Stimulated activated CD8-positive, alpha-beta memory T cell treated with anti-CD3 and anti-CD28 coated beads, Interleukin-7, amount 100 ng/mL, for 1 hour (primary cell): ENCODE data around the gene CHRM2.

Experiments
- DNase-seq, 2 donors: peaks; one replicate each; pipeline ENCODE4 v3.0.0-alpha.2; 2020; ENCODE audit warnings: low read depth in 2 of 2

The CHRM2 gene

DNA sequence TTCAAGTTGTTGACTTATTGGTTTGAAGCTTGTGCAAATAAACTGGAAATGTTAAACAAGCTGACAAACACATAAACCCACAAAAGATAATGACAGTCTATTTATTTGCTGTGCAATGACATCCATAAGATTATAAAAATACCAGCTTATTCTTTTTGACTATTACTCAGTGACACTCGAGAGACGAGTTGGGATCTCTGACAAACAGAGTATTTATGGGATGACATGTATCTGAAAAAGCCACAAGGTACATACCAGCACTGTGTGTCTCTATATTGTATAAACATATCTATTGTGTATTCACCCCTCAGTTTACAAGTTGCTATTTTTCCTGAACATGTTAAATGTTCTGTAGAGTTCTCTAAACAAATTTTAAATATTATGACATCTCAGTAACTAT lies 88.9 kb downstream of the CHRM2 start:
- DNase-seq = no peak

DNA sequence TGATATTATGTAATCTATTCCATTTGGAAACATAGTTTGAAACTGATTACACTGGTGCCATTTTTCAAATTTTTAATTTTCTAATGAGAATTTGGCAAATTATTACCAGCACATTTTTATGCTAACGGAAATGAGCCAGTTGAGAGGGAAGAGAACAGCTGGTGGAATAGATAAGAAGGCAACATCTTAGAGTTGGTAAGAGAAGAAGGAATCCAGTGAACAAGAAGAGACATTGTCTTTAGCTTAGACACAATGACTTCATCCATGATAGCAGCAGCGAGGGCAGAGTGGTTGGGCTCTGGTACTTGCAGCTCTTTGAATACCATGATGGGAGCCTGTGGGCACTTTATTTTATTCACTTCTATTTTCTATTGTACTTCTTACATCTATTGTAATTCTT lies 89.6 kb downstream of the CHRM2 start:
- DNase-seq = no peak

DNA sequence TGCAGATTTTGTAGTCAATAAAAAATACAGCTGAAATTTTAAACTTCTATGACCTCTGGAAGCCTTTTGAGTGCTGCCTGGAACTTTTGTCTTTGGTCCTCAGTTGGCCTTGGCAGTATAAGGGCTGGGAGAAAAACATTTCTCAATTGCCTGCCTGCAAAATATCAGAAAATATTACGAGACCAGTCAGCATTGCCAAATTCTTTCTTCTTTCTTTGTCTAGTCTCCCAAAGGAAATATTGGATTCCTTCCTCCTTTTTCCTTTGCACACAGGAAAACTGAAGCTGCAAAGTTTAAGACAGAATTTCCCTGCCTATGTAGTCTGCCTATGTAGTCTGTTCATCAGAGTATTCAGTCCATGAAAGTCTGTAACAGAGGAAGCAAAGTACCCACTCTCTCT lies 95.9 kb downstream of the CHRM2 start:
- no peak for DNase-seq

DNA sequence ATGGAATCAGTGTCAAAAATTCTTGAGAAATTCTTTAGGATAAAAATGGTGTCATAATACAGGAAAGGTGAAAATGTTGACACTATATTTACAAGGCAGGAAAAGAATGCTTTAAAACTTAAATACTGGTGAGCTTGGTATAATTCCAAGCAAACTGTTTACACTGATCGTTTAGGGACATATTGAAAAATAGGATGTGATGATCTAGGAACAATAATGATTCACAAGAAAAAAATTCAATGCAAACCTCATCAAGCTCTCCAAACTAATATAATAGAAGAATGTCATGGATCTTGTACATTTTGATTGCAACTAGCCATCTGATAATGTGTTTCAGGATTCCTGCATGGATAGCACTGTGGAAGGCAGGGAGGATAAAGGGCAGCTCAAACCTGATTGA lies 98.4 kb downstream of the CHRM2 start:
- no peak for DNase-seq

DNA sequence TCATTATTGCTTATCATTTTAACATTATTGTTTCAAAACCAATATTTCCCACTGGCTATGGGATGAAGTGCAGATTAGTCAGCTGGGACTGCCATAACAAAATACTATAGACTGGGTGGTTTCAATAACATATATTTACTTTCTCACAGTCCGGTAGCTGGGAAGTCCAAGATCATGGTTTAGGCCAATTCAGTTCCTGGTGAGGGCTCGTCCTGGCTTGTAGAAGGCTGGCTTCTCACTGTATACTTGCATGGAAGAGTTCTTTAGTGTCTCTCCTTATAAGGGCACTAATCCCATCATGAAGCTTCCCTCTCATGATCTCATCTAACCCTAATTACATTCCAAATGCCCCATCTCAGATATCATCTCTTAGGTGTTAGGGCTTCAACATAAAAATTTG lies 101.3 kb downstream of the CHRM2 start:
- no peak for DNase-seq

DNA sequence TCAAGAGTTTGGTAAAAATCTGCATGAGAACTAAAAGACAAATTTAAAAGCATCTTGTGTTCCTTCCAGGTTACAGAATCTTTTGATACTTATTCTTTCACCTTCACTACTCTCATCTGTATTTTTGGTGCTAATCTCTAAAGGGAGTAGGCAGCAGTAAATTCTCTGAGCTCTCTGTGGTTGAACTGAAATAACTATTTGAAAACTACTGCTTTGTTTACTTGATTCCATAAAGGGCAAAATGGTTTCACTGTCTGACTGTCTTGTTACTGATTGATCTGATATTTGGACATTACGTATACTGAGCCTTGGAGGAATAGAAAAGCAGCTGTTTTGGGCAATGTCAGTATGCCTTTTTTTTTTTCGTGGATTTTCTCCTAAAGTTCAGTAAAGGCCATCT lies 103.3 kb downstream of the CHRM2 start:
- DNase-seq = no peak

DNA sequence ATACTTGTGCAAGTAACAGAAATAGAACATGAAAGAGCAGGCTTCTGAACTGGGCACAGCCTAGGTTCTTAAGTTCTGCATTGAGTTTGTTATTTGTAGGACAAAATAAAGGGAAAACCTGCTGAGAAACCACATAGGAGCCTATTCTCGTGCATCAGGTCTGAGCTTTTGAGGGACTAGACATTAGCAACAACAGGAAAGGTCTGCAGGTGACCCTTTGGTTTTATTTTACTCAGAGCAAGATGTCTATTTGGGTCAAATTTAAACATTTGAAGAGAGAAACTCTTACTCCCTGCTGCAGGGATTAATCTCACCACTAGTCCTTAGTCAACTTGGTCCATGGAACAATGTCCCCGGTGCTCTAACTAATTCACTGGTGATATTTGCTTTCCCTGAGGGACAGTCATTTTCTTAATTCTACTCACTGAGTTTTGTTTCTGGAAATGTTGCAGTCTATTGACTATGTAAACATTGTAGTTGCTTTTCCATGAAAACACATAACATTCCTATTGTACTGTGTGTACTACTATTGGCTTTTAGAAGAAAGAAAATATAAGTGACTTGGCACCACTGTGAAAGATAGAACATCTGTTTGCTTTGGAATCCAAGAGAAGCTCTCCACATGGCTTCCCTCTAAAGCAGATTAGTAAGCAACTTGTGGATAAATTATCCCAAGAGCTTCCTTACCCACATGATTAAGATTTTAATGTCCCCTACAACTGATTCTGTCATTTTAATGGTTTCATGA lies 108.2 kb downstream of the CHRM2 start:
- DNase-seq = no peak

DNA sequence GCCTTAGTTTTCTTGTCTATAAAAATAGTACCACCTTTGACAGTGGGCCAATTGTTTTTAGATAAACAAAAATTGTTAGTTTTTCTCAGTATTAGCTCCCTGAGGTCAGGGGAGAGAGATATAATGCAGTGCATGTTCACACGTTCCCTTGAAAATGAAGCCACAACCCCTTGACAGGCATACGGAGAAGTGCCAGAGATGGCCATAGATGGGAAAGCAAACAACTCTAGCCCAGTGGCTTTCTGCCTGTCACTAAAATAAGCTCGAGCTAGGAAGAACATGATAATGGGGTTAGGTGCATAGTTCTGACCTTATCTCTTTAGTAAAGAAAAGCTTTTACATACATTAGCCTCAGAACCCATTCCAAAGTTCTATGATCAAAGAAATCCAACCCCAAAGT lies 124.9 kb downstream of the CHRM2 start:
- no peak for DNase-seq

DNA sequence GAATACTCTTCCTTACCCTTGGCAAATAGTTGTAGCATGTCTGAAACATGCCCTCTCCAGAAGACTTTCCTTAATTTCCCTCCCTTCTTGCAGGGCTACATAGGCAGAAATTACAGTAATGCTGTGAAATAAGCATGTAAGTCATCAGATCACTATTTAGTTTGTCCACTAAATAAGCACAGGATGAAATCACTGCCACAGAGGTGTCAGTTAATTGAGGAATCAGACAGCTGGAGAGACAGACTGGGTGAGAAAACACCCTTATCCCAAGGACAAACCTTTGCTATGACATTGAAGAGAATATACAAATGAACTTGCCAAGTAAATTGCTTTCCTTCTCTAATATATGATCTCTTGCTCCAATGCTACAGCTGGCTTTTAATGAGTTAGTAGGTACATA lies 129.3 kb downstream of the CHRM2 start:
- DNase-seq = no peak

DNA sequence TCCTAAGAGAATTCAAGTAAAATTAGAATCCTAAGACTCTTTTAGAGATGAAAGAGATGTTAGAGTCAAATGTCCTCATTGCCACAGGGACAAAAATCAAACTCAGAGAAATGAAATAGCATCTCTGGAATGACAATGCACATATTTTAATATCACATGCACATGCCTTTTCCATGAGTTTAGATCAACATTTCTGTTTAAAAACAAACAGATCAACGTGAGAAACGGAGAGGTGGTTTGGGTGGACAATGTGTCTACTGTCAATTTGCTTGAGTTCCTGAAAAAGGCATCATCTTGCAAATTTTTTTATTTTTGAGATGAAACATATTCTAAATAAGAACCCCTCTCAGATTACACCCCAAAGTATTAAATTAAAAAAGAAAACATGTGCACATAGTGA lies 130.0 kb downstream of the CHRM2 start:
- no peak for DNase-seq

DNA sequence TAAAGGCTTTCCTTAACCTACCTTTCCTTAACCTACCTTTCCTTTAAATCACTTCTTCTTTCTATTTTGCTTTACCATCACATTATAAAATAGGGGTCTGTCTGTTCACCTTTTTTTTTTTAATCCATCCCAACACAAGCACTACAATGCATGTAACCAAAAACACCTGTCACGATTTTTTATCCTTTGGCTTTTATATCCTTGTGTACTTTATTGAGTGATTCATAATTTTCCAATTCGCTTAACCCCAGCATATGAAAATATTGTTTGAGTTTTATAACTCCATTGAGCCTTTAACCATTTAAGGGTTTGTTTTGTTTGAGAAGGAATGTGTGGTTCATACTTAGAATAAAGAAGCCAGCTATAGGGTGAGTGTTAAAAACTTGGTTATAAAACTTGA lies 132.2 kb downstream of the CHRM2 start:
- no peak for DNase-seq

DNA sequence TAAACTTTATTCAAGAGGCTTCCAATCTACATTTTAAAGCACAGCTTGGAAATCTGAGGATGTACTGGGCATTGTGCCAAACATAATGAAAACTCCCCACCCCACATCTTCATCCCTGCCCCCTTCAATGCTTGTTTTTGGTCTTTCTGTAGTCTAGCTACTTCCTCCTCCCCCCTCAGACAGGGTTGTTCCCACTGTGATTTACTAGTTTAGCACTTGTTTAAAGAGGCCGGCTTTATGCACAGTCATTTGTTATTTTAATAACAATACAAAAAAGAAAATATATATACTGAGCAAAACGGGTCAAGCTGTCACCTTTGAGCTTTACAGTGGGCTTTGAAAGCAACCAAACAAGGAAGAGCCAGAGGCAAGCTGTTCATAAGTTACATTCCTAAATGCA lies 132.6 kb downstream of the CHRM2 start:
- no peak for DNase-seq

DNA sequence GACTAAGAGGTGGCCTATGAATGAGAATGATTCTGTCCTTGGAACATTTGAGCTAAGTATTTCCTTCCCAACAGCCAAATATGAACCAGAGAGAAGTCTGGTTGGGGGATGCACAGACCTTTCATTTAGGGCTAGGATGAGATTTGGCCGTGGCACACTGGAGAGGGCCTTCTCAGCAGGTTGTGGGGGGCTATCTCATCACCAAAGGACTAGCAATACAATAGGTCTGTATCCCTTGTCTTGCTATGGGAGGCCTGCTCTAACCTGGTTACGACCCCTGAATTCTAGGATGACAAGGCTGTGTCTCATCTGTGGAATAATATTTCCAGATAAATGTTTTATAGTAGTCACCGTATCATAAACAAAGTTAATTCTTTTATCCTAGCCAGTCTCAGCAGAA lies 133.0 kb downstream of the CHRM2 start:
- no peak for DNase-seq

DNA sequence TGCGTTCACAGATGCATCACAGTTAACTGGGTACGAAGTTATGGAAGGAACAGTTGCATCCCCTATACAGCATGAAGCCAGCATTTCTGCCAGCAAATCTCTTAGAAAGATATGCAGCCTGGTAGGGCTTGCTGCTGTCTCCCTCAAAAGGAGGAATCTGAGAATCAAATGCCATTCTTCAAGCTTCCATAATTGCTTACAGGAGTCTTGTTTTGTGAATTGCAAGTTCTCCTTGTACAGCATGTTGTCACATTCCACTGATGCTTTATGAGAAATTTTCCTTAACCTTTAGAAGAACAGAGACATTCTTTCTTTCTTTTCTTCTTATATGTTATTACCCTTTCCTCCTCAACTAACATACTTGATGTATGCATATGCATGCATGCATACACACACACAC lies 134.6 kb downstream of the CHRM2 start:
- DNase-seq = no peak

DNA sequence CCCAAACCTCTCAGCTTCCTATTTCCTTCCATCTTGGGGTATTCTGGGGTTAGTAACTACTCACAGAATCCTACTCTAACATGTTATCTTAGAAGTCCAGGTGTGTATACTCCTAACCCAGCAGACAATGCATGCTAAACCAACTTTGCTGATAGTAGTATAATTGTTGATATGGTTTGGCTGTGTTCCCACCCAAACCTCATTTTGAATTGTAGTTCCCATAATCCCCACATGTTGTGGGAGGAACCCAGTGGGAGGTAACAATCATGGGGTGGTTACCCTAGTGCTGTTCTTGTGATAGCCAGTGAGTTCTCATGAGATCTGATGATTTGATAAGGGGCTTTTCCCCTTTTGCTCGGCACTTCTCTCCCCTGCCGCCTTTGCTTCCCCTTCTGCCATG lies 135.1 kb downstream of the CHRM2 start:
- no peak for DNase-seq

DNA sequence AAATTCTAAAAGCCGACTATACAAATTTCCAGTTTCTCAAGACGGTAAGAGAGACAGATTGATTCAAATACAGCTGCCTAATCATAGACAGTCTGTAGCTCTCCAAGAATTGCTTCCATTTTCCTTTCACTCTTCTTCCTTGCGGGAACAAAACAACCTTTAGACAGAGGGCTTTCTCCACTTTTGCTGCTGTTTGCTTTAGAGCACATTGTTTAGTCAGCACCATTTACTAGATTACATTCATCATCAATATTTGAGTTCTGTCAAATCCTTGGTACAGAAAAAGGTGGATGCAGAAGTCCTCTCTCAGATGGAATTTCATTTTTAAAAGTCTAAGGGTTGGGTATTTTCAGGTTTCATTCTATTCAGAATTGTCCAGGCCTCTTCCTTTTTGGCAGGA lies 137.4 kb downstream of the CHRM2 start:
- DNase-seq = no peak

DNA sequence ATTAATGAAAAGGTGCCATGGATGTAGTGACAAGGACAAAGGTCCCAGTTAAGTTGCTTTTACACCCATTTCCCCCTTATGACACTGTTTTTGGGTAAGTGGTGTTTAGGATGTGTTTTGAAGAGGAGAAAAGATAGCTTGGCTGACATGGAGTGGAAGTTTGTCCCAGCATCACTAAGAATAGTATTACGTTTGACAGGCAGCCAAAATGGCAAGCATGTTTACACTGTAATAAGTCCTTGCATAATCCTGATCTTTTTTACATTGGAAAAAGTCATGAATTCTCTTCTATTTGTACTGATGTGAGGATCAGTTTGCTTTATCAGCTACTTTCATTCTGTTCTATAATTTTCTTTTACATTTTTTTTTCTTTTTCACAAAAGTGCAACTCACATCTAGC lies 137.8 kb downstream of the CHRM2 start:
- DNase-seq = no peak

DNA sequence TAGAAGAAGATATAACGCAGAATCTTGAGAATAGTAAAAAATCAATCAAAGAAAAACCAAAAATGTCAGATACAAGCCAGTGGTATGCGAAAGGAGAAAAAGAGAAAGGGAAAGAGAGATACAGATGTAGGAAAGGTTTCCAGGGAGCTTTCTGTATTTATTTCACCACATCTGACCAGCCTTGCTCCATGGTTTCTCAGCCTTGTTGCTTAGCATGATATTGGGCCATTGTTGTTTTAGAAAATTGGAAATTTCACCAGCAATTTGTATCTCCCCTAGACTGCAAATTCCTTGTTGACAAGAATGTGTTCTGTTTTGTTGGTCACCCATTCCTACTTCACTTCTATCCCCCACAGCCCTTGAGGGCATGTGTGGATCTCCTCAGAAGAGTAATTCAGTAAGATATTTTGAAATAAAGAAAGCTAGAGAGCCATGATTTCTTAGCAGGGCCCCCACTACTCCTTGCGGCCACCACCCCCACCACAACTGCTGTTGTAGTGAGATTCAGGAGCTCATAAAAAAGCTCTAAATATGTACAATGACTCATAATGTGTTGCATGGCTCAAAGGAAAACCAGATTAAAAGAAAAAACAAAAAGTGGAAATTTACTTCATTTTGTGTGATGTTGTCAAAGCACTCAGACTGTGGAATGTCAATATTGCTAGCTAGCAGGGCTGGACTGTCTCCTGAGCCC lies 138.7 kb downstream of the CHRM2 start:
- no peak for DNase-seq

DNA sequence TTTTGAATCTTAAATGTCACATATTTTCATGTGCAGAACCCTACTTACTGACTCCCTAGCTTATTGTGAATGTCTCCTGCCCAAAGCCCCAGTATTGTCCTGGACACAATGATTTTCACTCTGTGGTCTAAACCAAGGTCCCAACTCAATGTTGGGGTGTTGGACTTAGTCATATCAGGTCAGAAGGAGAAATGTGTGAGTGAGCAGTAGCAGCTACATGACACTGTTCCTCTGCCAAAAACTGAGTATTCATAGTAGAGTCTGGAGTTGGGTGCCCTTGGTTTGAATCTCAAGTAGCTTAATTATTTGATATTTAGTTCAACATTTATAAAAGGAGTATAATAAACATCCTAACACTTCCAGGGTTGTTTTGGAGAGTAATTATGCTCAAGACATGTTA lies 141.0 kb downstream of the CHRM2 start:
- no peak for DNase-seq

DNA sequence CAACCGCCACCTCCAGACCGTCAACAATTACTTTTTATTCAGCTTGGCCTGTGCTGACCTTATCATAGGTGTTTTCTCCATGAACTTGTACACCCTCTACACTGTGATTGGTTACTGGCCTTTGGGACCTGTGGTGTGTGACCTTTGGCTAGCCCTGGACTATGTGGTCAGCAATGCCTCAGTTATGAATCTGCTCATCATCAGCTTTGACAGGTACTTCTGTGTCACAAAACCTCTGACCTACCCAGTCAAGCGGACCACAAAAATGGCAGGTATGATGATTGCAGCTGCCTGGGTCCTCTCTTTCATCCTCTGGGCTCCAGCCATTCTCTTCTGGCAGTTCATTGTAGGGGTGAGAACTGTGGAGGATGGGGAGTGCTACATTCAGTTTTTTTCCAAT lies 146.6 kb downstream of the CHRM2 start:
- DNase-seq = no peak

DNA sequence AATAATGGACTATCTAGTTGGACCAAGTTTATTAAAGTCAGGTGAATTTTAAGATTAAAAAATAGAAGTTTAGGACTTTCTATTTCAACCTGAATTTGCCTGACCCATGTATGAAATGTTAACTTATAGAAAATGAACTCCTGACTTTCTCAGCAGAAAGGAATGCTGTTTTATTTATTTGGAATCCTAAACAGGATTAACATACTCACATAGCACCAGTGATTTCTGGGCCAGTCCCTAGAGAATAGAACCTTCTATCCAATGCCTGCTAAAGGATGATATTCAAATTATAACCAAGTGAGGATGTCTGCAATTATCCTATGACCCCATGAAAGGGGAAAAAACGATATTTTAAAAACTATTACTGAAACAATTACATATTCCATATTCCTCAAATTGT lies 148.8 kb downstream of the CHRM2 start:
- no peak for DNase-seq

DNA sequence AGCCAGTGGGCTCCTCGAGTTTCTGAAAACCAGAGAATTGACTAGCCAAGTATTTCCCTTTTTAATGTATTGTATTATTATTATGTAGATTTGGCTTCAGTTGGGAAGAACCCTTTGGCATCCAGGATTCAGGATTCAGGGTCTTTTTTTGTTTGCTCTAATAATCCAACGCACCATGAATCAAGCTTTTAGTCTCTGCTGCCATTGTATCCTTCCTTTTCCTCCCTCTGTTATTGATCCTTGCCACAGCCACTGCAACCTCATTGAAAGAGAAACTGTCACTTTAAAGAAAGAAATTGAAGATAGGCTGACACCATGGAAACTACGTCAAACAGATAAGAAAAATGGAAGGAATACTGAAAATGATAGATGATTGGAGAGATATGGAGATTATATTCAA lies 150.0 kb downstream of the CHRM2 start:
- DNase-seq = no peak

DNA sequence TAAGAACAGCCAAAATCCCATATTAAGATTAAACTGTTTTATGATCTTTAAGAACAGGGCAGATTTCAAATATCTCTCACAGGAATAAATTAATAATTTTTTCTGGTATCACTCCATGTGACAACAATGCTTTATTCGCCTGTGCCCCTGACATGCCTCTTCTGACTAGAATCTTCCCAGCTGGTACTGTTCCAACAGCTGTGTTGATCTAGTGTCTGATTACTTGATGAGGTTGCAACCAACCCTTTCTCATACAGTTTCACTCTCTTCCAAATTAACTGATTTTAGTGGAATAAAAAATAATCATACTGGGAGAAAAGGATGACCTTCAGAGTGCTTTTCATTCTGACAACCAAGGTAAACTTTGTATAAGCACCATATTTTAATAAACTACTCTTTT lies 151.9 kb downstream of the CHRM2 start:
- no peak for DNase-seq
